GM23338 (cell line): ENCODE results near the gene PLEKHA7.

Experiments used
- CREB1 ChIP-seq: fragments of 250-450 bp; sonication (Bioruptor Pico); IDR thresholded peaks from 2 replicates; pipeline ENCODE4 v1.5.0; 2020; ENCODE audit warnings: low read depth, mild to moderate bottlenecking, moderate library complexity
- CTCF ChIP-seq, 2 experiments: fragments of 200-600 bp in 1 of 2; sonication (generic) in 1 of 2; conservative IDR thresholded peaks; 2 replicates each; pipeline versions ENCODE4 v1.5.1 to v1.6.1; 2016 to 2017; ENCODE audit warnings: antibody characterized with exemption in 2 of 2, low read depth in 2 of 2, mild to moderate bottlenecking in 2 of 2, moderate library complexity in 1 of 2
- EZH2 ChIP-seq: fragments of 200-600 bp; sonication (generic); IDR thresholded peaks from one replicate; pipeline ENCODE4 v1.8.0; 2017; ENCODE audit warnings: antibody characterized with exemption, mild to moderate bottlenecking, low read depth; ENCODE audit not compliant: unreplicated experiment
- JUNB ChIP-seq: IDR thresholded peaks from one replicate; pipeline ENCODE4 v1.6.1; 2016; ENCODE audit warnings: antibody characterized with exemption; ENCODE audit not compliant: unreplicated experiment
- REST ChIP-seq: IDR thresholded peaks from one replicate; pipeline ENCODE4 v1.6.1; 2018; ENCODE audit warnings: antibody characterized with exemption; ENCODE audit not compliant: unreplicated experiment
- STAT1 ChIP-seq: IDR thresholded peaks from one replicate; pipeline ENCODE4 v1.6.1; 2016; ENCODE audit warnings: antibody characterized with exemption; ENCODE audit not compliant: unreplicated experiment

GRCh38 chr11:16977136-16977993 lies 36.8 kb downstream of the PLEKHA7 start:
- TF ChIP-seq CTCF (conservative IDR thresholded peaks at IDR 0.05; ENCODE audit: low read depth in 2 of 2) (no peak), CREB1 (CRISPR knock-in tag) (no peak), EZH2 (no peak), STAT1 (no peak), REST (no peak), JUNB (no peak)
